ENCODE results near the gene KIF21A. TPM values are rescaled to one million over a fixed set of nuclear protein-coding genes. Genes with fewer than 3 reads are reported as not detected.

KIF21A gene
- polyA plus RNA-seq, 1 experiment, result 0.69 TPM

- H3K27me3 ChIP-seq (ENCODE audit: control insufficient read depth, insufficient read depth, low read length), result no peaks in the 10 kb centered on the region
- no peaks in the 10 kb centered on the region for H3K36me3 ChIP-seq (ENCODE audit: control insufficient read depth, insufficient read depth, low read length)
- POLR2A ChIA-PET, result no interaction called here
- no peak for DNase-seq (ENCODE audit: low read depth)
- no peak for TF ChIP-seq CTCF (IDR thresholded peaks at IDR 0.05; ENCODE audit: insufficient read depth, low read depth, low read length)
- no peak overlapping the region for H3K4me3 ChIP-seq (ENCODE audit: low read depth, low read length)
- CTCF ChIA-PET, result no interaction called here
These were observed 165.5 kb downstream of the KIF21A start for GRCh38 chr12:39277416-39277815.

DNA sequence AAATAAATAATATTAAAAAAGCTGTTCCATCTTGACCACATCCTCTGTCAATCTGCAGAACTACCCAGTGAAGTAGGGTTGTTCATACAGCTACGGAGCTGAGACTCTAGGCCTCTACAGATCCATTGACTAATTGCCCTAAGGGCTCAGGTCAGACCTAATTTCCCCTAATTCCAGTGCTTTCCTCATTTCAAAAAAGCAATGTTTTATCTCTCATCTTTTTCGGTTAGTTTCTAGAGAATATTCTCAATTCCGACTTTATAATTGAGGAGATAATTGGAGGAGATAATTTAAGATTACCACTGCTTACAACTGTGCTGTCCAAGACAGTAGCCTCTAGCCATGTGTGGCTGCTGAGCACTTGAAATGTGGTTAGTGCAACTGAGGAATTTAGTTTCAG is 167.1 kb downstream of the KIF21A start:
- CTCF ChIA-PET, result interaction anchor here (1.2 kb wide), 1 partner anchor 10 kb away, joined by 4 read pairs; no protein-coding TSS in a partner anchor
- DNase-seq (ENCODE audit: low read depth), result no peak
- Histone ChIP-seq H3K4me3 (ENCODE audit: low read depth, low read length) (no peak overlapping the region), H3K27me3 (ENCODE audit: control insufficient read depth, insufficient read depth, low read length) (no peaks in the 10 kb centered on the region), H3K36me3 (ENCODE audit: control insufficient read depth, insufficient read depth, low read length) (no peaks in the 10 kb centered on the region)
- POLR2A ChIA-PET, result no interaction called here
- no peak for TF ChIP-seq CTCF (IDR thresholded peaks at IDR 0.05; ENCODE audit: insufficient read depth, low read depth, low read length)

- H3K27me3 ChIP-seq (ENCODE audit: control insufficient read depth, insufficient read depth, low read length), result no peaks in the 10 kb centered on the region
- ChIA-PET CTCF (interaction anchor here (0.9 to 2.4 kb wide), 10 partner anchors 15 to 1137 kb away, joined by 3 to 14 read pairs (median 4); no protein-coding TSS in a partner anchor), POLR2A (no interaction called here)
- no peak for DNase-seq (ENCODE audit: low read depth)
- H3K4me3 ChIP-seq (ENCODE audit: low read depth, low read length), result no peak overlapping the region
- H3K36me3 ChIP-seq (ENCODE audit: control insufficient read depth, insufficient read depth, low read length), result no peaks in the 10 kb centered on the region
- TF ChIP-seq CTCF (IDR thresholded peaks at IDR 0.05; ENCODE audit: insufficient read depth, low read depth, low read length), result peak; percentile 73
These were observed 169.9 kb downstream of the KIF21A start for GRCh38 chr12:39272871-39273655.

GRCh38 chr12:39269492-39269891 is 173.4 kb downstream of the KIF21A start:
- ChIA-PET POLR2A (no interaction called here), CTCF (no interaction called here)
- H3K36me3 ChIP-seq (ENCODE audit: control insufficient read depth, insufficient read depth, low read length), result no peaks in the 10 kb centered on the region
- H3K27me3 ChIP-seq (ENCODE audit: control insufficient read depth, insufficient read depth, low read length), result no peaks in the 10 kb centered on the region
- no peak for DNase-seq (ENCODE audit: low read depth)
- TF ChIP-seq CTCF (IDR thresholded peaks at IDR 0.05; ENCODE audit: insufficient read depth, low read depth, low read length), result no peak
- no peak overlapping the region for H3K4me3 ChIP-seq (ENCODE audit: low read depth, low read length)

GRCh38 chr12:39267886-39268285 is 175.0 kb downstream of the KIF21A start:
- H3K36me3 ChIP-seq (ENCODE audit: control insufficient read depth, insufficient read depth, low read length), result no peaks in the 10 kb centered on the region
- TF ChIP-seq CTCF (IDR thresholded peaks at IDR 0.05; ENCODE audit: insufficient read depth, low read depth, low read length), result no peak
- no peak for DNase-seq (ENCODE audit: low read depth)
- H3K27me3 ChIP-seq (ENCODE audit: control insufficient read depth, insufficient read depth, low read length), result no peaks in the 10 kb centered on the region
- CTCF ChIA-PET, result no interaction called here
- POLR2A ChIA-PET, result no interaction called here
- no peak overlapping the region for H3K4me3 ChIP-seq (ENCODE audit: low read depth, low read length)
